HEK293 (cell line): ENCODE results near the gene VDR.

ENCODE experiments used
- BCL11B ChIP-seq: fragments of 450-650 bp; formaldehyde crosslinking; IDR thresholded peaks from 2 replicates; pipeline ENCODE4 v1.5.1; 2016; ENCODE audit warnings: low read depth, missing biosample characterization, missing genetic modification characterization
- CTCF ChIP-seq: fragments of 450-650 bp; formaldehyde crosslinking; IDR thresholded peaks from 2 replicates; pipeline ENCODE4 v1.5.1; 2016; ENCODE audit warnings: missing biosample characterization, missing genetic modification characterization
- MZF1 ChIP-seq: fragments of 450-650 bp; formaldehyde crosslinking; IDR thresholded peaks from 2 replicates; pipeline ENCODE4 v1.5.1; 2017; ENCODE audit warnings: missing biosample characterization, missing genetic modification characterization, borderline replicate concordance
- RBAK ChIP-seq: fragments of 450-650 bp; formaldehyde crosslinking; IDR thresholded peaks from 2 replicates; pipeline ENCODE4 v1.5.1; 2016; ENCODE audit warnings: missing biosample characterization, missing genetic modification characterization
- REST ChIP-seq: fragments of 450-650 bp; formaldehyde crosslinking; IDR thresholded peaks from 2 replicates; pipeline ENCODE4 v1.5.1; 2016; ENCODE audit warnings: missing biosample characterization, missing genetic modification characterization
- ZNF501 ChIP-seq: fragments of 450-650 bp; formaldehyde crosslinking; IDR thresholded peaks from 2 replicates; pipeline ENCODE4 v1.5.1; 2016; ENCODE audit warnings: missing biosample characterization, missing genetic modification characterization

- TF ChIP-seq REST (tag by site-specific recombination) (no peak), RBAK (no peak), CTCF (tag by site-specific recombination) (no peak), ZNF501 (no peak), MZF1 (tag by site-specific recombination) (no peak), BCL11B (tag by site-specific recombination) (no peak)
Observed at GRCh38 chr12:47954058-47954457, 49.3 kb upstream of the VDR start.
